ENCODE data around the gene RBM28. TPM values are rescaled to one million over a fixed set of nuclear protein-coding genes. Genes with fewer than 3 reads are reported as not detected.

RBM28 gene
- total RNA-seq, 1 donor from 2014 or later, result 53.2 TPM

GRCh38 chr7:128271471-128271941 is 72.2 kb downstream of the RBM28 start:
- TF ChIP-seq, protein P1, sequence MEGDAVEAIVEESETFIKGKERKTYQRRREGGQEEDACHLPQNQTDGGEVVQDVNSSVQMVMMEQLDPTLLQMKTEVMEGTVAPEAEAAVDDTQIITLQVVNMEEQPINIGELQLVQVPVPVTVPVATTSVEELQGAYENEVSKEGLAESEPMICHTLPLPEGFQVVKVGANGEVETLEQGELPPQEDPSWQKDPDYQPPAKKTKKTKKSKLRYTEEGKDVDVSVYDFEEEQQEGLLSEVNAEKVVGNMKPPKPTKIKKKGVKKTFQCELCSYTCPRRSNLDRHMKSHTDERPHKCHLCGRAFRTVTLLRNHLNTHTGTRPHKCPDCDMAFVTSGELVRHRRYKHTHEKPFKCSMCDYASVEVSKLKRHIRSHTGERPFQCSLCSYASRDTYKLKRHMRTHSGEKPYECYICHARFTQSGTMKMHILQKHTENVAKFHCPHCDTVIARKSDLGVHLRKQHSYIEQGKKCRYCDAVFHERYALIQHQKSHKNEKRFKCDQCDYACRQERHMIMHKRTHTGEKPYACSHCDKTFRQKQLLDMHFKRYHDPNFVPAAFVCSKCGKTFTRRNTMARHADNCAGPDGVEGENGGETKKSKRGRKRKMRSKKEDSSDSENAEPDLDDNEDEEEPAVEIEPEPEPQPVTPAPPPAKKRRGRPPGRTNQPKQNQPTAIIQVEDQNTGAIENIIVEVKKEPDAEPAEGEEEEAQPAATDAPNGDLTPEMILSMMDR (IDR thresholded peaks at IDR 0.05; ENCODE audit: partially characterized antibody, unreplicated experiment), result no peak
- Mint-ChIP-seq H3K9me3 (ENCODE audit: unreplicated experiment) (peaks cover 8% of the 10 kb centered on the region), H3K36me3 (ENCODE audit: unreplicated experiment) (no peaks in the 10 kb centered on the region), H3K27ac (ENCODE audit: unreplicated experiment) (no peak overlapping the region), H3K4me1 (ENCODE audit: low read depth, unreplicated experiment) (peaks cover 17% of the 10 kb centered on the region), H3K4me3 (ENCODE audit: unreplicated experiment) (no peak overlapping the region), H3K27me3 (ENCODE audit: unreplicated experiment) (peaks cover 4% of the 10 kb centered on the region)
- DNase-seq, result no peak

- Mint-ChIP-seq H3K4me3 (ENCODE audit: unreplicated experiment) (no peak overlapping the region), H3K27ac (ENCODE audit: unreplicated experiment) (no peak overlapping the region), H3K4me1 (ENCODE audit: low read depth, unreplicated experiment) (peaks cover 19% of the 10 kb centered on the region), H3K9me3 (ENCODE audit: unreplicated experiment) (peaks cover 8% of the 10 kb centered on the region), H3K27me3 (ENCODE audit: unreplicated experiment) (peaks cover 2% of the 10 kb centered on the region), H3K36me3 (ENCODE audit: unreplicated experiment) (no peaks in the 10 kb centered on the region)
- no peak for DNase-seq
- TF ChIP-seq, protein P1 (IDR thresholded peaks at IDR 0.05; ENCODE audit: partially characterized antibody, unreplicated experiment), result no peak
Measured at GRCh38 chr7:128270826-128271272, 72.9 kb downstream of the RBM28 start.

DNA sequence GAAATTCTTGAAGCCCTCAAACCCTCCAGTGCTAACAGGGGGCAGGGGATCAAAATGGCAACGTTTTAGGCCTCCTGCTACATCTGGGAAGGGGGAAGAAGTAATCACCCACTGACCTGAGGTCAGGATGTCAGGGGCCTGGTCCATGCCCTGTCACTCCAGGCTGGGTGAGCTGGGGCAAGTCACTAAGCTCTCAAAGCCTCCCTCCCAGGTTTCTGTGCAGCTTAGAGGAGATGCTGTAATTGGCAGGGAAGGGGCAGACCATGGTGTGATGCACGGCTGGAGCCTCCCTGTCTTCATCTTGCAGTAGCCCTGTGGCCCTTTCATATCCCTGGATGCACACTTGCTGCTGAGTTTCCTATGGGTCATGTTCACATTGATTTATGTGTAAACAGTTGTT is 75.5 kb downstream of the RBM28 start:
- DNase-seq, result no peak
- TF ChIP-seq, protein P1 (IDR thresholded peaks at IDR 0.05; ENCODE audit: partially characterized antibody, unreplicated experiment), result no peak
- Mint-ChIP-seq H3K4me1 (ENCODE audit: low read depth, unreplicated experiment) (peaks cover 15% of the 10 kb centered on the region), H3K27ac (ENCODE audit: unreplicated experiment) (no peak overlapping the region), H3K36me3 (ENCODE audit: unreplicated experiment) (no peaks in the 10 kb centered on the region), H3K4me3 (ENCODE audit: unreplicated experiment) (no peak overlapping the region), H3K9me3 (ENCODE audit: unreplicated experiment) (peaks cover 5% of the 10 kb centered on the region), H3K27me3 (ENCODE audit: unreplicated experiment) (no peaks in the 10 kb centered on the region)

DNA sequence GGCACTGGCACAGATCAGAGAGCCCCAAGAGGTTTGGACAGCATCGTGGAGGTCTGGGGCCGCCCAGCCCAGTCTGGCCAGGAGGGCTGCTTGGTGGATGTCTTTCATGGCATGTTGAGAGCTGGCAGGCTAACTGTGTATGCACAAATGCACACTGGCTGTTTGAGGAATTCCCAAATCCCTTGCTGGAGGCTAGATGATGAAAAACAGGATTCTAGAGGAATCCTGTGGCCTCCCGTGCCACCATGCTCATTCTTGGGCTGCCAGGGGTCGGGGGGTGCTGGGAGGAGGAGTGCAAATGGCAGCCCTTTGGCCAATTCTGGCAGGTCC is 76.1 kb downstream of the RBM28 start:
- H3K27me3 Mint-ChIP-seq (ENCODE audit: unreplicated experiment), result no peaks in the 10 kb centered on the region
- H3K36me3 Mint-ChIP-seq (ENCODE audit: unreplicated experiment), result no peaks in the 10 kb centered on the region
- DNase-seq, result no peak
- peaks cover 15% of the 10 kb centered on the region for H3K4me1 Mint-ChIP-seq (ENCODE audit: low read depth, unreplicated experiment)
- peak overlapping the region; percentile 71 for H3K27ac Mint-ChIP-seq (ENCODE audit: unreplicated experiment)
- TF ChIP-seq, protein P1 (IDR thresholded peaks at IDR 0.05; ENCODE audit: partially characterized antibody, unreplicated experiment), result no peak
- peak overlapping the region; percentile 84 for H3K4me3 Mint-ChIP-seq (ENCODE audit: unreplicated experiment)
- peaks cover 5% of the 10 kb centered on the region for H3K9me3 Mint-ChIP-seq (ENCODE audit: unreplicated experiment)

GRCh38 chr7:128266883-128267594 is 76.7 kb downstream of the RBM28 start:
- peaks cover 15% of the 10 kb centered on the region for H3K4me1 Mint-ChIP-seq (ENCODE audit: low read depth, unreplicated experiment)
- H3K27me3 Mint-ChIP-seq (ENCODE audit: unreplicated experiment), result no peaks in the 10 kb centered on the region
- peaks cover 5% of the 10 kb centered on the region for H3K9me3 Mint-ChIP-seq (ENCODE audit: unreplicated experiment)
- H3K4me3 Mint-ChIP-seq (ENCODE audit: unreplicated experiment), result peak overlapping the region; percentile 84
- peak; percentile 66 for DNase-seq
- H3K27ac Mint-ChIP-seq (ENCODE audit: unreplicated experiment), result peak overlapping the region; percentile 71
- TF ChIP-seq, protein P1 (IDR thresholded peaks at IDR 0.05; ENCODE audit: partially characterized antibody, unreplicated experiment), result no peak
- H3K36me3 Mint-ChIP-seq (ENCODE audit: unreplicated experiment), result no peaks in the 10 kb centered on the region
